Activated CD4-positive, alpha-beta T cell treated with anti-CD3 and anti-CD28 coated beads for 36 hours (primary cell): ENCODE results near the gene PDHA1. TPM values are rescaled to one million over a fixed set of nuclear protein-coding genes. Genes with fewer than 3 reads are reported as not detected.
A peak's percentile ranks its signal among the peaks of the same experiment; 100 is the strongest.

Source experiments
- ATAC-seq: fragments of 200-7000 bp; cut with Tn5 transposase; one replicate; pipeline ENCODE4 v1.10.0; 2021; ENCODE audit warnings: mild to moderate bottlenecking, moderate library complexity
- CTCF ChIA-PET: fragments of 350-600 bp; sonication (Branson Sonifier 250); formaldehyde crosslinking; loops from one replicate; lab custom pipeline; 2021; ENCODE audit warnings: antibody characterized with exemption; lab: Charles Lee
- POLR2A ChIA-PET: fragments of 350-600 bp; sonication (Branson Sonifier 250); formaldehyde crosslinking; loops from one replicate; lab custom pipeline; 2021; ENCODE audit warnings: antibody characterized with exemption, inconsistent platforms; lab: Charles Lee
- DNase-seq: peaks from one replicate; pipeline ENCODE4 v3.0.0-alpha.2; 2020
- H3K27ac Mint-ChIP-seq: one replicate; pipeline ENCODE4 v1.8.0; 2021; ENCODE audit warnings: mixed read lengths
- H3K27me3 Mint-ChIP-seq: one replicate; pipeline ENCODE4 v1.8.0; 2021; ENCODE audit warnings: mixed read lengths
- H3K36me3 Mint-ChIP-seq: one replicate; pipeline ENCODE4 v1.8.0; 2021; ENCODE audit warnings: low read depth, mixed read lengths
- H3K4me1 Mint-ChIP-seq: one replicate; pipeline ENCODE4 v1.8.0; 2021; ENCODE audit warnings: mixed read lengths
- H3K4me3 Mint-ChIP-seq: one replicate; pipeline ENCODE4 v1.8.0; 2021; ENCODE audit warnings: mild to moderate bottlenecking, moderate library complexity, mixed read lengths
- H3K9me3 Mint-ChIP-seq: one replicate; pipeline ENCODE4 v1.8.0; 2021; ENCODE audit warnings: low read depth, mixed read lengths
- intact Hi-C, 2 experiments: fragments of 100-400 bp; cut with DNase I in 1 of 2; cut with micrococcal nuclease in 1 of 2; formaldehyde crosslinking; loops; one replicate each; pipeline versions ENCODE4 v1.14.2 to v1.15.1; 2022 to 2024; cut with DNase I, micrococcal nuclease
- total RNA-seq, 2 experiments: library from RNA; stranded (reverse); gene quantifications; one replicate each; pipeline ENCODE4 v1.2.3, GENCODE V29; 2021

Gene PDHA1
- total RNA-seq, 2 experiments from 2014 or later = 204 to 217 TPM

DNA sequence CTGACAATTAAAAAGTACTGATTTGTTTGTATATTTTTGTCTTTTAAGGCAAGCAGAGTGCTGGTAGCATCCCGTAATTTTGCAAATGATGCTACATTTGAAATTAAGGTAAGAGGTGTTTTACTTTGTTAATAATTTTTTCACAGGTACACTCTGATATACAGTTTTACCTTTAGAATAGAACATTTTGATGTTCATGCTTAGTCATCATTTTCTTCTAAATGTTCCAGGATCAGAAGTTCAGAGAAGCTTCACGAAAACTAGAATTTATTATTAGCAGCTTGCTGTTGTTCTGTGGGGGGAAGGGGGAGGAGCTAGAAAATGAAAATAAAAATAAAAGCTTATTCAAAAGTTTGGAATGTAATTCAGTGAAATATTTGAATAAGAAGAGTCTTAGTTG lies 5.5 kb downstream of the PDHA1 start:
- ChIA-PET POLR2A (no interaction called here), CTCF (interaction anchor here (0.6 kb wide), 2 partner anchors 111 to 566 kb away, joined by 3 read pairs; no protein-coding TSS in a partner anchor)
- ATAC-seq = no peak
- no peak for DNase-seq
- Mint-ChIP-seq H3K4me3 (no peak overlapping the region), H3K36me3 (peaks cover 26% of the 10 kb centered on the region), H3K9me3 (no peaks in the 10 kb centered on the region), H3K27ac (no peak overlapping the region), H3K27me3 (no peaks in the 10 kb centered on the region), H3K4me1 (peaks cover 34% of the 10 kb centered on the region)
- intact Hi-C loops = loop anchor here in 1 of 2 experiments (10.0 kb wide), 2 partner anchors 646 to 674 kb away; partner anchors contain the start of genes BCLAF3 and RS1

DNA sequence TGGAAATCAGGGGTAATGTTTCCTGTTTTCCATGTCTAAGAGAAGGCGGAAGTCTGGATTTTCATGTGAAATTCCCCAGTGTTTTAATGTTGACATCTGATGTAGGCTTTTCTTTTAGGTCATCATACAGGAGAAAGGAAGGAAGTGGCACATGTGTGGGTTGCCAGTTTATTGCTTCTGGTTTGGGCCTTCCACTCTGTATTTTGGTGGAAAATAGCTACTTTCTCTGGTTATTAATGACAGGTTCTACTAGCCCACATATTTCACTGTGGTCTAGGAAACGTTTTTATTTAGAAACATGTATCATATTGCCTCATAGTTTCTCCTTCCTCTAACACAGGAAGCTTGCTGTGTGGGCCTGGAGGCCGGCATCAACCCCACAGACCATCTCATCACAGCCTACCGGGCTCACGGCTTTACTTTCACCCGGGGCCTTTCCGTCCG lies 7.2 kb downstream of the PDHA1 start:
- ATAC-seq (peak; percentile 71), DNase-seq (peak; percentile 29)
- H3K4me3 Mint-ChIP-seq = no peak overlapping the region
- H3K27ac Mint-ChIP-seq = peak overlapping the region; percentile 77
- no peaks in the 10 kb centered on the region for H3K9me3 Mint-ChIP-seq
- intact Hi-C loops = no loop called here
- ChIA-PET POLR2A (no interaction called here), CTCF (no interaction called here)
- H3K36me3 Mint-ChIP-seq = peaks cover 35% of the 10 kb centered on the region
- no peaks in the 10 kb centered on the region for H3K27me3 Mint-ChIP-seq
- H3K4me1 Mint-ChIP-seq = peaks cover 26% of the 10 kb centered on the region

DNA sequence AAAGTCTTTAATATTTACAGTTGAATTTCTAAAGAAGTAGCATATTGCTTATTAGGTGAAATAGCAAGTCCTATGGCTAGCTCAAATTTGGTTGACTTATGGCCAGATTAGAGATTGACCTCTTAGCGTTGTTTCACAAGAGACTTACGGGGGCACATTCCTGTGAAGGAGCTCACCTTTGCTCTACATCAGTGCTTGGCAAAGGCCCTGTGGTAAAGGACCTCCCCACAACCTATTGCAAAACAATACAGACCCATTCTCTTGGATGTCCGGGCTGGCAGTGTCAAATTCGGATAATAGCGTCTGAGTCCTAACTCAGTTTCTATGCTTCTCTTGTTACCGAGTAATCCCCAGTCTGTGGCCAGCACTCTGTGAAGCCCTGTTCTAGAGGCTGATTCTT lies 10.9 kb downstream of the PDHA1 start:
- peaks cover 45% of the 10 kb centered on the region for H3K36me3 Mint-ChIP-seq
- intact Hi-C loops = no loop called here
- peaks cover 9% of the 10 kb centered on the region for H3K4me1 Mint-ChIP-seq
- no peak for DNase-seq
- H3K4me3 Mint-ChIP-seq = no peak overlapping the region
- no peaks in the 10 kb centered on the region for H3K9me3 Mint-ChIP-seq
- ATAC-seq = no peak
- no peaks in the 10 kb centered on the region for H3K27me3 Mint-ChIP-seq
- POLR2A ChIA-PET = no interaction called here
- CTCF ChIA-PET = no interaction called here
- H3K27ac Mint-ChIP-seq = no peak overlapping the region

DNA sequence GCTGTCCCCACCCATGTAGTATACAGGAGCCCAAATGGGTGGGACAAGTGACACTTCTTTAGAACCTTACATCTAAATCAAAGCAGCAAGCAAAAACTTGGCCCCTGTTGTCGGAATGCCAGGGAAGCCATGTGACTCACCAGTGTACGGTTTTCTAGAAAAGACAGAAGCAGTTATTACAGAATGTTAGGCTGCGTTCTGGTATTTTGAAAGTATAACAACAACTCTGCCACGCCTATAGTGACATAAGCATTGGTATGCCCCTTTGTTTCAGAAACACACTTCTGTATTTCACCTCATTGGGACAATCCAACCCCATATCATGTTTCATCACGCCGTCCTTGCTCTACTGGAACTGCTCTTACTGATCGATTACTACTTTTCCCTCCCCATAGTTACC lies 14.8 kb downstream of the PDHA1 start:
- Mint-ChIP-seq H3K36me3 (peaks cover 25% of the 10 kb centered on the region), H3K4me1 (no peaks in the 10 kb centered on the region), H3K27me3 (no peaks in the 10 kb centered on the region), H3K27ac (no peak overlapping the region), H3K9me3 (no peaks in the 10 kb centered on the region), H3K4me3 (no peak overlapping the region)
- intact Hi-C loops = no loop called here
- CTCF ChIA-PET = no interaction called here
- no peak for DNase-seq
- POLR2A ChIA-PET = no interaction called here
- no peak for ATAC-seq

DNA sequence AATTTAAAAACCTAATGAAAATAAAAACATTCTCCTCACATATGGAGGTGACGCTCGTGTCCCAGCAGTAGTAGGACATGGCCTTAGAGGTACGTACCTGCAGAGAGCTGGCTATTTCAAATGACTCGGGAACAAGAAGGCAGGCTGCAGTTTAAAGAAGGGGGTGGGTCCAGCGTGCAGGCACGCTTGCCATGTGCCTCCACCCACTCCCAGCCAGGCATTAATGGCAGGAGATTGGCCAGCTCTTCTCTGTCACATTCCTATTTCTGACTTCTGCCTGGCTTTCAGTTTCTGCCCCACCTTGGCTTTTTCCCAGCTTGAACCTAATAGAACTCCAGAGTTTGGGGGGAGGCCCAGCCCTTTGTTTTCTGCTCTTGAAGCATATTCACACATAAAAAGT lies 17.2 kb downstream of the PDHA1 start:
- H3K9me3 Mint-ChIP-seq = no peaks in the 10 kb centered on the region
- H3K27me3 Mint-ChIP-seq = no peaks in the 10 kb centered on the region
- H3K4me1 Mint-ChIP-seq = no peaks in the 10 kb centered on the region
- no peak overlapping the region for H3K27ac Mint-ChIP-seq
- CTCF ChIA-PET = interaction anchor here (3.0 kb wide), 1 partner anchor 11 kb away, joined by 17 read pairs; no protein-coding TSS in a partner anchor
- peaks cover 22% of the 10 kb centered on the region for H3K36me3 Mint-ChIP-seq
- ATAC-seq (no peak), DNase-seq (no peak)
- no peak overlapping the region for H3K4me3 Mint-ChIP-seq
- POLR2A ChIA-PET = no interaction called here
- intact Hi-C loops = no loop called here

DNA sequence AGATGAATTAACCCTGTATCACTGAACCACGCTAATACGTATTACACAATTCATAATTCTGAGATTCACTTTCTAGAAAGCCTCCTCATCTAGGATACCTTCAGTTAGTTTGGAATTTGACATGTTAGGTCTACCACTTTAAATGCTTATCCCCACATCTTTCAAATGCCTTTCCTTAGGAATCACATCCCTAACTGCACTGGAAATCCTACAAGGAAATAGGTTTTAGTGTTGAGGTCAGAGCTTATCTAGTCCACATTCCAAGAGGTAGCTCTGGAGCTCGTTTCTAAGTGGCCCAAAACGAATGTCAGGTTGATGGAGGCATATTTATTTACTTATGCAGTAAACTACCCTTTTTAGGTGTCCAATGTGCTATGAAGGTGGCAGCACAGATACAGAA lies 18.0 kb downstream of the PDHA1 start:
- ChIA-PET POLR2A (no interaction called here), CTCF (interaction anchor here (1.1 to 3.0 kb wide), 2 partner anchors 11 to 543 kb away, joined by 3 to 17 read pairs; no protein-coding TSS in a partner anchor)
- Mint-ChIP-seq H3K36me3 (peaks cover 27% of the 10 kb centered on the region), H3K27ac (no peak overlapping the region), H3K4me3 (no peak overlapping the region), H3K27me3 (no peaks in the 10 kb centered on the region), H3K9me3 (peaks cover 3% of the 10 kb centered on the region), H3K4me1 (no peaks in the 10 kb centered on the region)
- DNase-seq (no peak), ATAC-seq (no peak)
- intact Hi-C loops = no loop called here

DNA sequence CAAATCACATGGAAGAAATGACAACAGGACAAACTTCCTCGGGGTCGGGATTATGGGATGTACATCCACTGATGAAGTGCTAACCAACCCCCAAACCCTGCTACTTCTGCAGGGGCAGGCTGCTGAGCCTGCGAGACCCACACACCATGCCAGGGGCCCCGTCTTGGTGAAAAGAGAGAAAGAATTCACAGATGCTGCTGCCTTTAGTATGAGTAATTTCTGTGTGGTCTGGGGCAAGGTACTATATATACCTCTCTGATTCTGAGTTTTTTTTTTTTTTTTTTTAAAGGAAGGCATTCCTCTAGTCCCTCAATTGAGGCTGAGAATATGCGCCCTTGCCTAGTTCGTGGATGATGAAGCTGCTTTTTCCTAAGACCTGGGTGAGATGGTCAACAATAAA lies 24.8 kb downstream of the PDHA1 start:
- CTCF ChIA-PET = interaction anchor here (0.6 to 1.5 kb wide), 3 partner anchors 167 to 676 kb away, joined by 4 to 5 read pairs (median 4); no protein-coding TSS in a partner anchor
- H3K4me3 Mint-ChIP-seq = no peak overlapping the region

DNA sequence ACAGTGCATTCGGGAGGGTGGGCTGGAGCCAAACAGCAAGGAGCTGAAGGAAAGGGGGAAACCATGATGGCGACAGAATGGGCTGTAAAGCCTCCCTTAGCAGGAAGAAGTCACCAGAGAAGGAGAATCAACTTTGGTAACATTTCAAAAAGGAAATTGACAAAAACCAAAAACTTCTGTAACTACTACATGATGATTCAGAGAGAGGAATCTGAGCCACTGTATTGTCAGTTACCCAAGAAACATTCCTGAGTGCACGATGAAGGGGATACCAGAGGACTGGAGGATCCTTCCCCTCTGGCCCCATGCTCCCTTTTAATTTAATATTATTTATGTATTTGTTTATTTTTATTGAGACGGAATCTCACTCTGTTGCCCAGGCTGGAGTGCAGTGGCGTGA lies 26.3 kb downstream of the PDHA1 start:
- ATAC-seq = no peak
- Mint-ChIP-seq H3K27me3 (no peaks in the 10 kb centered on the region), H3K36me3 (peaks cover 16% of the 10 kb centered on the region), H3K4me1 (peaks cover 5% of the 10 kb centered on the region), H3K27ac (no peak overlapping the region), H3K9me3 (peaks cover 3% of the 10 kb centered on the region), H3K4me3 (no peak overlapping the region)
- DNase-seq = no peak
- ChIA-PET POLR2A (no interaction called here), CTCF (interaction anchor here (0.5 to 1.5 kb wide), 2 partner anchors 165 to 687 kb away, joined by 4 read pairs; no protein-coding TSS in a partner anchor)
- intact Hi-C loops = loop anchor here (5.0 kb wide), 3 partner anchors 162 to 537 kb away; partner anchors contain the start of gene SH3KBP1 (in 1 of the 2)

More for the DNA sequence above, 24.8 kb downstream of the PDHA1 start:
- no peak for DNase-seq
- peaks cover 5% of the 10 kb centered on the region for H3K4me1 Mint-ChIP-seq
- H3K27ac Mint-ChIP-seq = no peak overlapping the region
- POLR2A ChIA-PET = no interaction called here
- no peaks in the 10 kb centered on the region for H3K27me3 Mint-ChIP-seq
- intact Hi-C loops = no loop called here
- ATAC-seq = no peak
- H3K9me3 Mint-ChIP-seq = peaks cover 3% of the 10 kb centered on the region
- H3K36me3 Mint-ChIP-seq = peaks cover 18% of the 10 kb centered on the region

DNA sequence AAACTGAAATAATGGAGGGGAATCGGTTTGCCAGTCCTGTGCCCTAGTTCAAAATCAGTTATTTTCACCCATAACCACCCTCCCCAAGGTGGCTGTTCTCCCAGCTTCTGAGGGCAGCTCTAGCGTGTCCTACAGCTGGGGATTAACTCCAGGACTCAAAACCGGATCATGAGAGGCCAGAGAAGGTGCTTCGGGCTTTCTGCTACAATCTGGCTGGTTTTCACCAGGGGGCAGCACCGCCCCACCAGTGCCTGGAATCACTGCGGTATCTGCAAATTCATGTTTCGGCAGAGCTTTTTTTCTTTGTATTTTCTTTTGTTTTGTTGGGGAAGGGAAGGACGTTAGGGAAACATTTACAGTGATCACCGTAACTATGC lies 28.4 kb downstream of the PDHA1 start:
- no peaks in the 10 kb centered on the region for H3K36me3 Mint-ChIP-seq
- DNase-seq (peak; percentile 79), ATAC-seq (peak; percentile 85)
- ChIA-PET POLR2A (no interaction called here), CTCF (interaction anchor here (0.6 to 1.8 kb wide), 8 partner anchors 11 to 312 kb away, joined by 3 to 17 read pairs (median 3); no protein-coding TSS in a partner anchor)
- peak overlapping the region; percentile 81 for H3K27ac Mint-ChIP-seq
- no peaks in the 10 kb centered on the region for H3K9me3 Mint-ChIP-seq
- H3K4me1 Mint-ChIP-seq = peaks cover 5% of the 10 kb centered on the region
- H3K4me3 Mint-ChIP-seq = peak overlapping the region; percentile 69
- no peaks in the 10 kb centered on the region for H3K27me3 Mint-ChIP-seq
- intact Hi-C loops = loop anchor here (1.0 to 5.0 kb wide), 8 partner anchors 143 to 695 kb away; partner anchors contain the start of genes MAP3K15 (in 1 of the 2) and SH3KBP1 (in 1 of the 2)

DNA sequence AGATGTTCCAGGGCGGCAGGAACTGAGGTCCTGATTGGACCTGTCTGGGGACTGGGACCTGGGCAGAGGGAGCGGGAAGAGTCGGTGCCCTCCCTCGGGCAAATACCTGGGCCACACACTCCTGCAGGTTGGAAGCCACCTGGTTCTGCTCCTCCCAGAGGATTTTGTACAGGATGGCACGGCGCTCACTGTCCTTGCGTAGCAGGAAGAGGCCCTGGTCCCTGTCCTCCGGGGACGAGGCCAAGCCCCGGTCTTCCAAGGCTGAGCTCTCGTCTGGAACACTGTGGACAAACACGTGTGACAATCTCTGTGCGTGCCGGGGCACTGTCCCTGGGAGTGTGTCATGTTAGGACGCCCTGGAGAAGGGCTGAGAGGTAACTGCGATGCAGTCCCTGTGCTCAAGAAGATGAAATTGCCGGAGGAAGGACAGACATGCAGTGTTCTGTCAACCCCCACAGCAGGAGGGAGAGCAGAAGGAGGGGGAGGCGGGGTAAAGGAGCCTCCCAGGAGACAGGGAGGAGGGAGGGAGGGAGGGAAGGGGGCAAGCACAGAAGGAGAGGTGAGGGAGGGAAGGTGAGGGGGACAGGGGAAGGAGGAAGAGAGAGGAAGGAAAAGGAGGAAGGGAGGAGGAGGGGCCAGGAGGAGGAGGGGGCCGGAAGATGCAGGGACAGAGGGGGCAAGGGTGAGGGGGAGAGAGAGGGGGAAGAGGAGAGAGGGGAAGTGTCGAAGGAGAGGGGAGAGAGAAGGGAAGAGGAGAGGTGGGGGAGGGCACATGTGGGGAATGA lies 29.0 kb downstream of the PDHA1 start:
- no peaks in the 10 kb centered on the region for H3K27me3 Mint-ChIP-seq
- intact Hi-C loops = loop anchor here (1.0 to 5.0 kb wide), 8 partner anchors 143 to 695 kb away; partner anchors contain the start of genes MAP3K15 (in 1 of the 2) and SH3KBP1 (in 1 of the 2)
- POLR2A ChIA-PET = no interaction called here
- H3K36me3 Mint-ChIP-seq = no peaks in the 10 kb centered on the region
- H3K4me1 Mint-ChIP-seq = peaks cover 5% of the 10 kb centered on the region
- peak overlapping the region; percentile 69 for H3K4me3 Mint-ChIP-seq
- DNase-seq (peak; percentile 15), ATAC-seq (peak; percentile 55)
- CTCF ChIA-PET = interaction anchor here (0.6 to 1.8 kb wide), 8 partner anchors 11 to 311 kb away, joined by 3 to 17 read pairs (median 3); no protein-coding TSS in a partner anchor
- no peaks in the 10 kb centered on the region for H3K9me3 Mint-ChIP-seq
- peak overlapping the region; percentile 81 for H3K27ac Mint-ChIP-seq

DNA sequence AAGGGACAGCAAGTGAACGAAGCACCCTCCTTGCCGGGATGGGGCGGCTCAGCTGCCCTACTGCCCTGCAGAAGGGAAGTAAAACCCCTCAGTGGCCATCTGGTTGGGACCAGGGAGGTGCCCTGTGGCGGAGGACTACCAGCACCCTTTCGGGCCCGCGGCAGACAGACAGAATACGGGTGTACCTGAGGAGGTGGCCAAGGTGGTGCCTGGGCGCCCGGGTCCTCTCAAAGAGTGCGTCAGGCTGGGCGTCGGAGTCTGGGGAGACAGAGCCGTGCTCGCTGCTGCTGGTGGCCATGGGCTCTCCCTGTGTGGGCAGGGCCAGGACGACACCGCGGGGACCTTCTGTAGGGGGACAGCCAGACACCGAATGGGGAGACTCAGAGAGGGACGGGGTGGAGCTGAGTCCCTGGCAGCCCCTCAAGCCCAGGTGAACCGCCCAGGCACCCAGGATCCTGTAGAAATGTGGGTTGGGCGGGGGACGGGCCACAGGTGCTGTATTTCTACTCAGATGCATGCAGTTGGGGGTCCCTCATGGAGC lies 29.7 kb downstream of the PDHA1 start:
- Mint-ChIP-seq H3K4me1 (peaks cover 5% of the 10 kb centered on the region), H3K4me3 (no peak overlapping the region), H3K27me3 (no peaks in the 10 kb centered on the region), H3K36me3 (no peaks in the 10 kb centered on the region), H3K27ac (no peak overlapping the region), H3K9me3 (no peaks in the 10 kb centered on the region)
- intact Hi-C loops = loop anchor here (2.0 to 5.0 kb wide), 5 partner anchors 159 to 534 kb away; partner anchors contain the start of gene SH3KBP1 (in 1 of the 2)
- ChIA-PET POLR2A (no interaction called here), CTCF (no interaction called here)
- no peak for ATAC-seq
- DNase-seq = no peak
